Hematopoietic multipotent progenitor cell treated with erythropoietin and hydrocortisone succinate and interleukin-3 and kit ligand, for 8 days (in vitro differentiated cells): Measurements from ENCODE around the gene KLHL30.

Experiments
- DNase-seq: peaks from one replicate; pipeline ENCODE4 v3.0.0-alpha.2; 2015

Gene KLHL30

DNA sequence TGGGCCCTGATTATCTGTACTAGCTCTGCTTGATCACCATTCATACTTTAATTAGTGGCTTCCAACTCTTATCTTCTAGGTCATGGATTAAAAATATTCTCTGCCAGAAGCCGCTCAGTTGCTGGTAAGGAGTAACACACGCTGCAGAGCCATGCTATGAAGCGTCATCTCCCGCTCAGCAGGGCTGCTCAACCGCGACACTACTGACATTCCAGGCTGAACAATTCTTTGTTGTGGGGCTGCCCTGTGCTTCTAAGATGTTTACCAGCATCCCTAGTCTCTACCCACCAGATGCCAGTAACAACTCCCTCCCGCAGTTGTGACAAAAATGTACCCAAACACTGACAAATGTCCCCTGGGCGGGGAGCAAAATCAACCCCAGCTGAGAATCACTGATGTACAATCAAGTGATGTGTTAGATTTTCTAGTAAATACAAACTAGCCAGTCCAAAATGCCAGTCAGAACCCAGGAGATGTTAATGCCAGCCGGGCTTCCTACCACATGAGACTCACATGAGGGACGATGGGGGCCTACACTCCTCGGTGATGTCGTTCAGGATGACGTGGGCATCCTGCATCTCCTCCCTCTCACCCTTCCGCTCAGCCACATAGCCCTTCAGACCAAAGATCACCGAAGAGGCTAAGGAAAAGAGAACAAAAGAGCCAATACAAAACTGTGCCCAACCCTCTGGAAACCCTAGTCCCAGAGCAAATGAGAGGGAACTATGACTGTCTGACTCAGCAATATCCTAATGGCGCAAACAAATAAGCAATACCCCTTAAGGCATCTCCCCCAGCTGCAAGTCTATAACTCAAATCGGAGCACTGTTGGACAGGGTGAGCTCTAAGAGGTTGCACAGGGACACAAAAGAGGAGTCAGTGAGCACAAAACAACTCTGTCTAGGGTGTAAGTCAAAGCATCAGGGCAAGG, 49.4 kb downstream of the KLHL30 start:
- no peak for DNase-seq

DNA sequence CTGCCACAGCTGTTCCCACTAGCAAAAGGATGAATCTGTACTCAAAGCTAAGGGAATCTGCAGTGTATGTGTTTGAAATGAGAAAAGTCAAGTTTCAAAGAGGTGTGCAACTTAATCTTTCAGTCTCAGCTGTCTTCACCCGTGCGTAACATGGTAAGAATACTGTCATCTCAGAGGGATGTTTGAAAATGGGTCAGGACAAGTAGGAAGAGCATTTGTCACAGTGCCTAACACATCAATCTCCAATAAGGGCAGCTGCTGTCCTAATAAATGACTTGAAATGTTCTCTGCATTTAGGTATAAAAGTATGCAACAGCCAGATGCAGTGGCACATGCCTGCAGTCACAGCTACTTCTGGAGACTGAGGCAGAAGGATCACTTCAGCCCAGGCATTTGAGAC, 52.0 kb downstream of the KLHL30 start:
- DNase-seq = no peak
